Endothelial cell of umbilical vein (primary cell): ENCODE measurements around the gene UCP3. TPM values are rescaled to one million over a fixed set of nuclear protein-coding genes. Genes with fewer than 3 reads are reported as not detected.
A peak's percentile ranks its signal among the peaks of the same experiment; 100 is the strongest.

ENCODE experiments used
- BruUV-seq: library from RNA; stranded (reverse); fragments of 400-500 nt; replicated peaks from 2 replicates; lab custom pipeline; 2021; lab: Mats Ljungman, UMichigan
- CTCF ChIA-PET: fragments of 300-600, 350-600 bp; sonication (Branson Sonifier 250); formaldehyde crosslinking; loops from one replicate; lab custom pipeline; 2021; ENCODE audit warnings: antibody characterized with exemption, inconsistent platforms; lab: Charles Lee
- POLR2A ChIA-PET: fragments of 300-600, 350-600 bp; sonication (Branson Sonifier 250); formaldehyde crosslinking; loops from one replicate; lab custom pipeline; 2021; ENCODE audit warnings: antibody characterized with exemption, inconsistent platforms; lab: Charles Lee
- DNase-seq: peaks from one replicate; pipeline ENCODE4 v3.0.0-alpha.2; 2011; ENCODE audit warnings: low read depth, low spot score
- FAIRE-seq: peaks from 2 replicates; lab custom pipeline; 2011; peaks lifted over from hg19 to GRCh38; lab: Jason Lieb, UNC
- H2AFZ ChIP-seq: 2 replicates; pipeline ENCODE4 v1.6.0; 2012; ENCODE audit warnings: low read depth, low read length, control low read depth, inconsistent platforms
- H3K27ac ChIP-seq: 2 replicates; pipeline ENCODE4 v1.5.1; 2011; ENCODE audit warnings: low read depth, mild to moderate bottlenecking, control low read depth, low read length, moderate library complexity; ENCODE audit not compliant: insufficient read depth
- H3K27me3 ChIP-seq, 2 experiments: 2 replicates each; pipeline versions ENCODE4 v1.6.0 to v1.6.1; 2011; ENCODE audit warnings: low read length in 2 of 2, mixed read lengths in 1 of 2; ENCODE audit not compliant: control insufficient read depth in 2 of 2, insufficient read depth in 2 of 2
- H3K36me3 ChIP-seq, 2 experiments: 2 replicates in 1 of 2; 3 replicates in 1 of 2; pipeline ENCODE4 v1.5.1; 2011; ENCODE audit warnings: low read length in 2 of 2, mild to moderate bottlenecking in 1 of 2, moderate library complexity in 1 of 2; ENCODE audit not compliant: control insufficient read depth in 2 of 2, insufficient read depth in 2 of 2; ENCODE audit errors: extremely low read depth in 1 of 2
- H3K4me1 ChIP-seq: 3 replicates; pipeline ENCODE4 v1.5.1; 2011; ENCODE audit warnings: mild to moderate bottlenecking, low read length; ENCODE audit not compliant: control insufficient read depth, insufficient read depth; ENCODE audit errors: extremely low read depth
- H3K4me2 ChIP-seq: 2 replicates; pipeline ENCODE4 v1.6.1; 2011; ENCODE audit warnings: low read length, control low read depth, mixed read lengths; ENCODE audit not compliant: insufficient read depth
- H3K4me3 ChIP-seq, 3 experiments: fragments of 200-600 bp in 1 of 3; sonication (generic), shearing (Covaris generic) in 1 of 3; replicated peaks in 1 of 3; 2 replicates each; pipeline ENCODE4 v1.5.1; 2011 to 2016; ENCODE audit warnings: control low read depth in 3 of 3, low read length in 3 of 3, mild to moderate bottlenecking in 2 of 3, inconsistent platforms in 1 of 3, low read depth in 1 of 3, moderate library complexity in 1 of 3; ENCODE audit not compliant: insufficient read depth in 1 of 3
- H3K79me2 ChIP-seq: 2 replicates; pipeline ENCODE4 v1.6.0; 2012; ENCODE audit warnings: low read length, inconsistent platforms; ENCODE audit not compliant: control insufficient read depth, insufficient read depth
- H3K9ac ChIP-seq: replicated peaks from 2 replicates; pipeline ENCODE3; 2011; ENCODE audit warnings: low read length, control low read depth; ENCODE audit not compliant: insufficient read depth; ENCODE audit errors: extremely low read depth
- H3K9me1 ChIP-seq: replicated peaks from 3 replicates; pipeline ENCODE4 v1.6.0; 2011; ENCODE audit warnings: mild to moderate bottlenecking, low read length; ENCODE audit not compliant: control insufficient read depth, insufficient read depth; ENCODE audit errors: extremely low read depth
- H3K9me3 ChIP-seq: replicated peaks from 2 replicates; pipeline ENCODE4 v1.5.1; 2012; ENCODE audit warnings: low read length, inconsistent platforms; ENCODE audit not compliant: control insufficient read depth, insufficient read depth
- H4K20me1 ChIP-seq: replicated peaks from 2 replicates; pipeline ENCODE3; 2011; ENCODE audit warnings: mild to moderate bottlenecking, low read length; ENCODE audit not compliant: control insufficient read depth, insufficient read depth; ENCODE audit errors: extremely low read depth
- EZH2 ChIP-seq: IDR thresholded peaks from 2 replicates; pipeline ENCODE4 v1.6.1; 2012; ENCODE audit warnings: borderline replicate concordance, low read depth, mild to moderate bottlenecking, moderate library complexity, low read length, inconsistent platforms; ENCODE audit not compliant: severe bottlenecking
- JUN ChIP-seq: IDR thresholded peaks from 2 replicates; pipeline ENCODE4 v1.6.1; 2011; ENCODE audit warnings: borderline replicate concordance, low read depth; ENCODE audit not compliant: insufficient read length, insufficient read depth
- MYC ChIP-seq: IDR thresholded peaks from one replicate; pipeline ENCODE4 v1.6.1; 2011; ENCODE audit warnings: mild to moderate bottlenecking, low read depth, low read length
- POLR2A ChIP-seq: IDR thresholded peaks from 2 replicates; pipeline ENCODE4 v1.6.1; 2012; ENCODE audit warnings: low read depth, mild to moderate bottlenecking, control low read depth, low read length
- POLR2AphosphoS5 ChIP-seq: IDR thresholded peaks from 2 replicates; pipeline ENCODE4 v1.6.1; 2012; ENCODE audit warnings: low read depth, mild to moderate bottlenecking, control low read depth, low read length, moderate library complexity; ENCODE audit not compliant: insufficient read depth
- dilution Hi-C: fragments of 300-500 bp; cut with MboI; formaldehyde crosslinking; loops from one replicate; pipeline ENCODE4 v1.15.0; 2019; ENCODE audit warnings: low sequenced_read_pairs; ENCODE audit not compliant: extremely low pct_ligation_motif_present
- intact Hi-C: fragments of 100-400 bp; cut with micrococcal nuclease; formaldehyde crosslinking; loops from one replicate; pipeline ENCODE4 v1.10.0; 2022
- polyA plus RNA-seq, 4 experiments: library from polyadenylated mRNA; depleted of rRNA in 3 of 4; stranded (reverse) in 3 of 4; unstranded in 1 of 4; fragments of >200 nt; gene quantifications; 2 replicates each; pipeline versions ENCODE4 v1.2.1 to v1.2.3, GENCODE V29; 2011 to 2012; ENCODE audit warnings: missing spikeins in 1 of 4
- total RNA-seq: library from RNA; stranded (reverse); gene quantifications from 2 replicates; pipeline ENCODE4 v1.2.3, GENCODE V29; 2021
- TF ChIP-seq, protein P1 (sequence below), 2 donors: IDR thresholded peaks; 1 replicate in 1 of 2; 2 replicates in 1 of 2; pipeline ENCODE4 v1.5.1; 2011; ENCODE audit warnings: low read length in 2 of 2, mild to moderate bottlenecking in 2 of 2, moderate library complexity in 2 of 2, control low read depth in 1 of 2, inconsistent platforms in 1 of 2, low read depth in 1 of 2; ENCODE audit not compliant: insufficient read depth in 1 of 2; ENCODE audit errors: extremely low read depth in 1 of 2

UCP3 gene
- total and polyA plus RNA-seq, 2 donors (not counting 3 experiments of a cell fraction or from before 2014, with no cell fraction given): 1.1 to 1.4 TPM

DNA sequence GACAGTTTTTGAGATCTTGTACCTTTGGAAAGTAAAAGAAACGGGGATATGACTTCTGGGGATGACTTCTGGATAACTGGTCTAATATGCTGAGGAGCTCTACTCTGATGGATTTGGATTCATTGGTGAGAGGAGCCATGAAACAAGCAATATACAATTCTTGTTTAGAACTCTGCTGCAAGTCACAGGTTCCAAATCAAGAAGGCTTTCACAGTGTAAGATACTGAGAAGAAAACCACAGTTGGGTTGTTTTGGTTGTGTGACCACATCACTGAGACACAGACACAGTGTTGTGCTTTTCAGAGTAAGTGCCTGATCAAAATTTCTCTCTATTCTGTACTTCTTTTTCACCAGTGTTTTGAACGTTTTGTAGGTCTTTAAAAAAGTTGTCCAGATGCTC is 13.2 kb downstream of the UCP3 start:
- DNase-seq: no peak
- intact Hi-C loops: no loop called here
- Histone ChIP-seq H3K9me1 (no peaks in the 10 kb centered on the region), H3K9me3 (no peaks in the 10 kb centered on the region), H3K9ac (no peak overlapping the region), H3K4me3 (no peak overlapping the region), H4K20me1 (no peaks in the 10 kb centered on the region), H2AFZ (no peak overlapping the region), H3K27me3 (peaks cover 0 to 3% of the 10 kb centered on the region in 2 experiments), H3K79me2 (no peaks in the 10 kb centered on the region), H3K27ac (no peak overlapping the region), H3K4me1 (no peaks in the 10 kb centered on the region), H3K4me2 (no peak overlapping the region), H3K36me3 (no peaks in the 10 kb centered on the region)
- POLR2A ChIA-PET: no interaction called here
- TF ChIP-seq, protein P1, sequence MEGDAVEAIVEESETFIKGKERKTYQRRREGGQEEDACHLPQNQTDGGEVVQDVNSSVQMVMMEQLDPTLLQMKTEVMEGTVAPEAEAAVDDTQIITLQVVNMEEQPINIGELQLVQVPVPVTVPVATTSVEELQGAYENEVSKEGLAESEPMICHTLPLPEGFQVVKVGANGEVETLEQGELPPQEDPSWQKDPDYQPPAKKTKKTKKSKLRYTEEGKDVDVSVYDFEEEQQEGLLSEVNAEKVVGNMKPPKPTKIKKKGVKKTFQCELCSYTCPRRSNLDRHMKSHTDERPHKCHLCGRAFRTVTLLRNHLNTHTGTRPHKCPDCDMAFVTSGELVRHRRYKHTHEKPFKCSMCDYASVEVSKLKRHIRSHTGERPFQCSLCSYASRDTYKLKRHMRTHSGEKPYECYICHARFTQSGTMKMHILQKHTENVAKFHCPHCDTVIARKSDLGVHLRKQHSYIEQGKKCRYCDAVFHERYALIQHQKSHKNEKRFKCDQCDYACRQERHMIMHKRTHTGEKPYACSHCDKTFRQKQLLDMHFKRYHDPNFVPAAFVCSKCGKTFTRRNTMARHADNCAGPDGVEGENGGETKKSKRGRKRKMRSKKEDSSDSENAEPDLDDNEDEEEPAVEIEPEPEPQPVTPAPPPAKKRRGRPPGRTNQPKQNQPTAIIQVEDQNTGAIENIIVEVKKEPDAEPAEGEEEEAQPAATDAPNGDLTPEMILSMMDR (IDR thresholded peaks at IDR 0.05; ENCODE audit: extremely low read depth in 1 of 2, insufficient read depth in 1 of 2, low read depth in 1 of 2, low read length in 2 of 2): no peak
- TF ChIP-seq MYC (no peak), POLR2AphosphoS5 (no peak), JUN (no peak), EZH2 (no peak)
- dilution Hi-C loops: no loop called here
- FAIRE-seq: no peak
- no TSS peak for BruUV-seq
- CTCF ChIA-PET: no interaction called here

DNA sequence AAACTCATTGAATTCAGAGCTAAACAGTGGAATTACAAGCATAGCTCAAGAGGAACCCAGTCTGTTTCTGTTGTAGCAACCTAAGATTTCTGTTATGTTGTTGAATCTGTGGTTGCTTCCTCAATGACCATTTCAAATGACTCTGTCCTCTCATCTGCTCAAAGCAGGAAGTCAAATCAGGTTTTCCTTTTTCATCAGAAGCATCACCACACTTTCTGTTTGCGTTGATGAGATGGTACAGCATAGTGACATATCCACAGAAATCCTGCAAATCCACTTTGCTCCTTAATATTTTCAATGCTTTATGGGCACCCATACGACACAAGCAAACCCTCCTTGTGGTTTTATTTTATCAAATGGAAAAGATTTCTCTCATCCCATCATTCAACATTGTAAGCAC is 13.6 kb downstream of the UCP3 start:
- Histone ChIP-seq H3K9me1 (no peaks in the 10 kb centered on the region), H2AFZ (no peak overlapping the region), H3K27ac (no peak overlapping the region), H3K36me3 (no peaks in the 10 kb centered on the region), H3K4me3 (no peak overlapping the region), H3K9me3 (no peaks in the 10 kb centered on the region), H3K9ac (no peak overlapping the region), H3K79me2 (no peaks in the 10 kb centered on the region), H4K20me1 (no peaks in the 10 kb centered on the region), H3K4me1 (no peaks in the 10 kb centered on the region), H3K27me3 (peaks cover 0 to 3% of the 10 kb centered on the region in 2 experiments), H3K4me2 (no peak overlapping the region)
- DNase-seq (peak; percentile 18), FAIRE-seq (no peak)
- no peak for TF ChIP-seq POLR2AphosphoS5
- no peak for TF ChIP-seq POLR2A
- TF ChIP-seq, protein P1 (IDR thresholded peaks at IDR 0.05; ENCODE audit: extremely low read depth in 1 of 2, insufficient read depth in 1 of 2, low read depth in 1 of 2, low read length in 2 of 2): no peak
- dilution Hi-C loops (no loop called here), intact Hi-C loops (no loop called here)
- no TSS peak for BruUV-seq
- ChIA-PET CTCF (no interaction called here), POLR2A (no interaction called here)
